GM21528 (cell line): ENCODE results near the gene HORMAD2.
"Not testable (repeated sequence)": the region's sequence is repeated elsewhere in the genome, so short reads cannot be mapped to it uniquely, and the experiment has no call there.

Experiments used
- ATAC-seq: cut with Tn5 transposase; IDR thresholded peaks from one replicate; pipeline ENCODE4 v1.9.1; 2021; ENCODE audit warnings: mild to moderate bottlenecking, moderate library complexity; ENCODE audit not compliant: unreplicated experiment, low FRiP score

Gene HORMAD2

GRCh38 chr22:30054764-30055069 is 25.5 kb upstream of the HORMAD2 start:
- no peak for ATAC-seq

GRCh38 chr22:30056015-30056414 is 24.2 kb upstream of the HORMAD2 start:
- ATAC-seq: no peak

GRCh38 chr22:30057375-30057774 is 22.9 kb upstream of the HORMAD2 start:
- no peak for ATAC-seq

- not testable (repeated sequence) for ATAC-seq
Observed at GRCh38 chr22:30059346-30060020, 20.8 kb upstream of the HORMAD2 start.

GRCh38 chr22:30061094-30061493 is 19.2 kb upstream of the HORMAD2 start:
- not testable (repeated sequence) for ATAC-seq

- ATAC-seq: no peak
Observed at GRCh38 chr22:30062259-30062658, 18.0 kb upstream of the HORMAD2 start.

GRCh38 chr22:30062950-30063349 is 17.3 kb upstream of the HORMAD2 start:
- ATAC-seq: no peak

GRCh38 chr22:30064172-30064571 is 16.1 kb upstream of the HORMAD2 start:
- no peak for ATAC-seq

GRCh38 chr22:30073743-30074142 is 6.5 kb upstream of the HORMAD2 start:
- ATAC-seq: no peak

- no peak for ATAC-seq
Observed at GRCh38 chr22:30074147-30074546, 6.1 kb upstream of the HORMAD2 start.

- ATAC-seq: no peak
Observed at GRCh38 chr22:30074994-30075393, 5.3 kb upstream of the HORMAD2 start.

GRCh38 chr22:30077279-30077880 is 2.9 kb upstream of the HORMAD2 start:
- no peak for ATAC-seq

- ATAC-seq: no peak
Observed at GRCh38 chr22:30078320-30079311, 1.6 kb upstream of the HORMAD2 start.

GRCh38 chr22:30080805-30081204 is 541 bp downstream of the HORMAD2 start:
- no peak for ATAC-seq

- ATAC-seq: no peak
Observed at GRCh38 chr22:30086496-30086895, 6.2 kb downstream of the HORMAD2 start.

GRCh38 chr22:30087037-30087436 is 6.8 kb downstream of the HORMAD2 start:
- not testable (repeated sequence) for ATAC-seq

GRCh38 chr22:30087611-30088010 is 7.3 kb downstream of the HORMAD2 start:
- ATAC-seq: no peak

- ATAC-seq: no peak
Observed at GRCh38 chr22:30088468-30088867, 8.2 kb downstream of the HORMAD2 start.

- no peak for ATAC-seq
Observed at GRCh38 chr22:30089655-30089974, 9.4 kb downstream of the HORMAD2 start.

GRCh38 chr22:30092686-30093085 is 12.4 kb downstream of the HORMAD2 start:
- no peak for ATAC-seq

- ATAC-seq: no peak
Observed at GRCh38 chr22:30094804-30095203, 14.5 kb downstream of the HORMAD2 start.
